ENCODE data around the gene ZNF587. TPM values are rescaled to one million over a fixed set of nuclear protein-coding genes. Genes with fewer than 3 reads are reported as not detected.
"Not testable (repeated sequence)": the region's sequence is repeated elsewhere in the genome, so short reads cannot be mapped to it uniquely, and the experiment has no call there.

The ZNF587 gene
- total RNA-seq, 1 experiment from 2014 or later, result 70.5 TPM

DNA sequence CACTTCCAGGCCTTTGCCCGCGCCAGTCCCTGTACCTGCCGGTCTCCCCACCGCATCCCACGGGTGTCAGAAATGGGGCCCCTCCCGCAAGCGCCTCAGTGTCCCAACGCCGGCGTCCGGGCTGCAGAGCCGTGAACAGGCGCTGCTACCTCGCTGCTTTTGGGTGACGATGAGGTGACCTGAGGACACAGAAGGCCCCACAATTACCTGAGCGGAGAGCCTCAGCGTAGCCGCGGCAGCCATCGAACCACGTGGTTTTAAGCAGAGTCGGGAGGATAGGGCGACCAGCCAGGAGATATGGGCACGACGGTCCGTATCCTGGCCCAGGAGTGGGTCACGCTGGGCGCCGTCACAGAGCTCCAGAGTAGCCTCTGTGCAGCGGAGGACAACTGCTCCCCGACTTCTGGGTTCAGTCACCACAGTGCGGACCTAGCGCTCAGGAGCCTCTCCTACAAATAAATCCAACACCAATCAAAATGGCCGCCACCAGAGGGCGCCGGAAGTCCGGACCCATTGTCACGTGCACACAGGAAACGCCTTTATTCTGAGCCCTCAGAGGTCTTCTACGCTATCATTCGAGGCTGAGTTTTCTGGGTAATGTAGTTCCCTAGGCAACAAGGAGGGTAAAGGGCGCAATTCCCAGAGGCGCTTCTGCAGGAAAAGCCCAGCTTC, 39.0 kb downstream of the ZNF587 start, which contains the start of gene ZNF814:
Gene ZNF814 (minus strand): TSS at position 478 of the 672 bp plus-strand sequence. CDS start 235 bp downstream, at position 243.
- ChIA-PET POLR2A (no interaction called here), CTCF (no interaction called here)
- peak within 1 kb of the TSS; percentile 25 for H3K4me3 ChIP-seq (ENCODE audit: low read depth, low read length)
- H3K27me3 ChIP-seq (replicated peaks; ENCODE audit: control insufficient read depth, insufficient read depth, low read length), result no peaks in the 10 kb centered on the region
- peaks cover 35% of the 10 kb centered on the region for H3K9me3 ChIP-seq
- Mint-ChIP-seq H3K4me3 (ENCODE audit: unreplicated experiment) (peak within 1 kb of the TSS; percentile 36), H3K4me1 (ENCODE audit: low read depth, unreplicated experiment) (no peaks in the 10 kb centered on the region), H3K27ac (ENCODE audit: unreplicated experiment) (no peak within 1 kb of the TSS), H3K27me3 (ENCODE audit: insufficient read depth, unreplicated experiment) (no peaks in the 10 kb centered on the region), H3K9me3 (ENCODE audit: unreplicated experiment) (peaks cover 33% of the 10 kb centered on the region), H3K36me3 (ENCODE audit: insufficient read depth, unreplicated experiment) (peaks cover 40% of the 10 kb centered on the region)
- peaks cover 13% of the 10 kb centered on the region for H3K4me1 ChIP-seq
- intact Hi-C loops (cut with micrococcal nuclease; ENCODE audit: unreplicated experiment), result no loop called here
- no TSS peak for BruUV-seq (replicated peaks)
- TF ChIP-seq, protein P1, sequence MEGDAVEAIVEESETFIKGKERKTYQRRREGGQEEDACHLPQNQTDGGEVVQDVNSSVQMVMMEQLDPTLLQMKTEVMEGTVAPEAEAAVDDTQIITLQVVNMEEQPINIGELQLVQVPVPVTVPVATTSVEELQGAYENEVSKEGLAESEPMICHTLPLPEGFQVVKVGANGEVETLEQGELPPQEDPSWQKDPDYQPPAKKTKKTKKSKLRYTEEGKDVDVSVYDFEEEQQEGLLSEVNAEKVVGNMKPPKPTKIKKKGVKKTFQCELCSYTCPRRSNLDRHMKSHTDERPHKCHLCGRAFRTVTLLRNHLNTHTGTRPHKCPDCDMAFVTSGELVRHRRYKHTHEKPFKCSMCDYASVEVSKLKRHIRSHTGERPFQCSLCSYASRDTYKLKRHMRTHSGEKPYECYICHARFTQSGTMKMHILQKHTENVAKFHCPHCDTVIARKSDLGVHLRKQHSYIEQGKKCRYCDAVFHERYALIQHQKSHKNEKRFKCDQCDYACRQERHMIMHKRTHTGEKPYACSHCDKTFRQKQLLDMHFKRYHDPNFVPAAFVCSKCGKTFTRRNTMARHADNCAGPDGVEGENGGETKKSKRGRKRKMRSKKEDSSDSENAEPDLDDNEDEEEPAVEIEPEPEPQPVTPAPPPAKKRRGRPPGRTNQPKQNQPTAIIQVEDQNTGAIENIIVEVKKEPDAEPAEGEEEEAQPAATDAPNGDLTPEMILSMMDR (IDR thresholded peaks at IDR 0.05; ENCODE audit: insufficient read depth in 1 of 2, low read depth in 1 of 2, low read length in 1 of 2, severe bottlenecking in 1 of 2, unreplicated experiment in 1 of 2), result no peak
- peak in 1 of 2 experiments; percentile 51 for DNase-seq
- H3K36me3 ChIP-seq (ENCODE audit: control insufficient read depth, insufficient read depth, low read length), result no peaks in the 10 kb centered on the region; the same call in 1 of the 2 replicates

DNA sequence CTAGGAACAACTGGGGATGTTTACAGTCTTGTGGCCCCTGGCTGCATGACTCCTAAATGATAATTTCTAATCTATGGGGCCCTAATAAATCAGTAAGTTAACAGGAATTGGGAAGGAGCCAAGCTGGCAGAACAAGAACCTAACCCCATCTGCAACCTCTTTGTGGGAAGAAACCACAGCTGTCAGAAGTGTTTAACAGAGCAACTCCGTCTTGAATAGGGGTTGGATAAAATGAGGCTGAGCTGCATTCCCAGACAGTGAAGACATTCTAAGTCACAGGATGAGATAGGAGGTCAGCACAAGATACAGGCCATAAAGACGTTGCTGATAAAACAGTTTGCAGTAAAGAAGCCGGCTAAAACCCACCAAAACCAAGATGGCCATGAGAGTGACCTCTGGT, 41.0 kb downstream of the ZNF587 start:
- Mint-ChIP-seq H3K9me3 (ENCODE audit: unreplicated experiment) (peaks cover 33% of the 10 kb centered on the region), H3K36me3 (ENCODE audit: insufficient read depth, unreplicated experiment) (peaks cover 29% of the 10 kb centered on the region)
- BruUV-seq (replicated peaks); DNase-seq; H3K4me3 Mint-ChIP-seq (ENCODE audit: unreplicated experiment); H3K36me3 ChIP-seq (ENCODE audit: control insufficient read depth, insufficient read depth, low read length); intact Hi-C loops (cut with micrococcal nuclease; ENCODE audit: unreplicated experiment); CTCF ChIA-PET; H3K27me3 Mint-ChIP-seq (ENCODE audit: insufficient read depth, unreplicated experiment); H3K27me3 ChIP-seq (replicated peaks; ENCODE audit: control insufficient read depth, insufficient read depth, low read length); H3K4me3 ChIP-seq (ENCODE audit: low read depth, low read length); H3K27ac Mint-ChIP-seq (ENCODE audit: unreplicated experiment); H3K4me1 Mint-ChIP-seq (ENCODE audit: low read depth, unreplicated experiment); POLR2A ChIA-PET: not testable (repeated sequence)
- peaks cover 35% of the 10 kb centered on the region for H3K9me3 ChIP-seq
- H3K4me1 ChIP-seq, result peaks cover 13% of the 10 kb centered on the region

DNA sequence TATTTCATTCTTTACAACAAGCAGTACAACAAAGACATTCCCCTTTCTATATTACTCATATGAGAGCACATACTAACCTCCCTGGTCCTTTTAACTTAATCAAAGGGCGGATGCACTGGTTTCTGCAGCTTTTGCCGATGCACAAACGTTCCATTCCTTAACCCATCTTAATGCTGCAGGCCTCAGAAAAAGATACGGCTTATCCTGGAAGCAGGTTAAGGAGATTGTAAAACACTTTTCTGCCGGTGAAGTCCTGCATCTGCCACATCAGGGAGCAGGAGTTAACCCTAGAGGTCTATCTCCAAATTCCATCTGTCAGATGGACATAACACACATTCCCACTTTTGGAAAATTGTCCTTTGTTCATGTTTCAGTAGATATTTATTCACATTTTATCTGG, 50.7 kb downstream of the ZNF587 start:
- CTCF ChIA-PET, result no interaction called here
- no peak overlapping the region for H3K4me3 ChIP-seq (ENCODE audit: low read depth, low read length)
- Mint-ChIP-seq H3K36me3 (ENCODE audit: insufficient read depth, unreplicated experiment) (peaks cover 18% of the 10 kb centered on the region), H3K27ac (ENCODE audit: unreplicated experiment) (no peak overlapping the region), H3K4me3 (ENCODE audit: unreplicated experiment) (no peak overlapping the region), H3K9me3 (ENCODE audit: unreplicated experiment) (peaks cover 18% of the 10 kb centered on the region), H3K27me3 (ENCODE audit: insufficient read depth, unreplicated experiment) (no peaks in the 10 kb centered on the region), H3K4me1 (ENCODE audit: low read depth, unreplicated experiment) (no peaks in the 10 kb centered on the region)
- no peaks in the 10 kb centered on the region for H3K9me3 ChIP-seq
- TF ChIP-seq, protein P1 (IDR thresholded peaks at IDR 0.05; ENCODE audit: insufficient read depth in 1 of 2, low read depth in 1 of 2, low read length in 1 of 2, severe bottlenecking in 1 of 2, unreplicated experiment in 1 of 2), result no peak
- no peaks in the 10 kb centered on the region for H3K36me3 ChIP-seq (ENCODE audit: control insufficient read depth, insufficient read depth, low read length)
- BruUV-seq (replicated peaks), result no TSS peak
- H3K27me3 ChIP-seq (replicated peaks; ENCODE audit: control insufficient read depth, insufficient read depth, low read length), result no peaks in the 10 kb centered on the region
- no peaks in the 10 kb centered on the region for H3K4me1 ChIP-seq
- no peak for DNase-seq
- POLR2A ChIA-PET, result no interaction called here
- intact Hi-C loops (cut with micrococcal nuclease; ENCODE audit: unreplicated experiment), result no loop called here
